ENCODE data around the gene KATNAL1. TPM values are rescaled to one million over a fixed set of nuclear protein-coding genes. Genes with fewer than 3 reads are reported as not detected.

Gene KATNAL1
- total RNA-seq, 4 donors from 2014 or later, result 4.4 to 9.8 (median 6.7) TPM

- H3K27ac ChIP-seq, result peak overlapping the region in 1 of 4 donors; percentile 94
- H3K4me3 ChIP-seq, result no peak overlapping the region
- H3K27me3 ChIP-seq, result no peaks in the 10 kb centered on the region
- H3K4me1 ChIP-seq, result peaks cover 0 to 39% (median 11%) of the 10 kb centered on the region in 4 donors
- TF ChIP-seq EP300 (IDR thresholded peaks at IDR 0.05; ENCODE audit: low read depth), result no peak
- intact Hi-C loops (cut with DNase I; ENCODE audit: low total_unique reads), result no loop called here
- DNase-seq, result no peak
- no peaks in the 10 kb centered on the region for H3K9me3 ChIP-seq
- H3K36me3 ChIP-seq, result no peaks in the 10 kb centered on the region
- in situ Hi-C loops (cut with MboI; ENCODE audit: low pct_ligation_motif_present in 1 of 4, low pct_unique_long_range_greater_than_20kb in 1 of 4, low sequenced_read_pairs in 3 of 4), result loop anchor here in 1 of 4 donors (25.0 kb wide), 1 partner anchor 171 kb away; no protein-coding TSS in a partner anchor
- 79 to 81% methylated on average over 4 of the region's 4 CpGs for WGBS, 2 donors (ENCODE audit: low coverage in 1 of 2)
These were observed 1.2 kb upstream of the KATNAL1 start for GRCh38 chr13:30308548-30308947.

GRCh38 chr13:30307971-30308290, 580 bp upstream of the KATNAL1 start:
- intact Hi-C loops (cut with DNase I; ENCODE audit: low total_unique reads), result no loop called here
- Histone ChIP-seq H3K9me3 (no peaks in the 10 kb centered on the region), H3K27me3 (no peaks in the 10 kb centered on the region), H3K4me1 (peaks cover 0 to 32% (median 9%) of the 10 kb centered on the region in 4 donors), H3K36me3 (no peaks in the 10 kb centered on the region), H3K27ac (peak overlapping the region; percentile 92 to 94 (median 94)), H3K4me3 (peak overlapping the region; percentile 90 to 100 (median 95))
- DNase-seq, result no peak
- TF ChIP-seq, protein P1, sequence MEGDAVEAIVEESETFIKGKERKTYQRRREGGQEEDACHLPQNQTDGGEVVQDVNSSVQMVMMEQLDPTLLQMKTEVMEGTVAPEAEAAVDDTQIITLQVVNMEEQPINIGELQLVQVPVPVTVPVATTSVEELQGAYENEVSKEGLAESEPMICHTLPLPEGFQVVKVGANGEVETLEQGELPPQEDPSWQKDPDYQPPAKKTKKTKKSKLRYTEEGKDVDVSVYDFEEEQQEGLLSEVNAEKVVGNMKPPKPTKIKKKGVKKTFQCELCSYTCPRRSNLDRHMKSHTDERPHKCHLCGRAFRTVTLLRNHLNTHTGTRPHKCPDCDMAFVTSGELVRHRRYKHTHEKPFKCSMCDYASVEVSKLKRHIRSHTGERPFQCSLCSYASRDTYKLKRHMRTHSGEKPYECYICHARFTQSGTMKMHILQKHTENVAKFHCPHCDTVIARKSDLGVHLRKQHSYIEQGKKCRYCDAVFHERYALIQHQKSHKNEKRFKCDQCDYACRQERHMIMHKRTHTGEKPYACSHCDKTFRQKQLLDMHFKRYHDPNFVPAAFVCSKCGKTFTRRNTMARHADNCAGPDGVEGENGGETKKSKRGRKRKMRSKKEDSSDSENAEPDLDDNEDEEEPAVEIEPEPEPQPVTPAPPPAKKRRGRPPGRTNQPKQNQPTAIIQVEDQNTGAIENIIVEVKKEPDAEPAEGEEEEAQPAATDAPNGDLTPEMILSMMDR (IDR thresholded peaks at IDR 0.05), result no peak
- TF ChIP-seq EP300 (IDR thresholded peaks at IDR 0.05; ENCODE audit: low read depth) (no peak), POLR2AphosphoS5 (IDR thresholded peaks at IDR 0.05) (no peak), POLR2A (IDR thresholded peaks at IDR 0.05) (no peak)
- in situ Hi-C loops (cut with MboI; ENCODE audit: low pct_ligation_motif_present in 1 of 4, low pct_unique_long_range_greater_than_20kb in 1 of 4, low sequenced_read_pairs in 3 of 4), result loop anchor here in 1 of 4 donors (25.0 kb wide), 1 partner anchor 171 kb away; no protein-coding TSS in a partner anchor
- 35 to 40% methylated on average over 8 of the region's 8 CpGs for WGBS, 2 donors (ENCODE audit: low coverage in 1 of 2)

- Histone ChIP-seq H3K27me3 (no peaks in the 10 kb centered on the region), H3K36me3 (no peaks in the 10 kb centered on the region), H3K9me3 (no peaks in the 10 kb centered on the region), H3K4me3 (peak overlapping the region; percentile 90 to 100 (median 95)), H3K27ac (peak overlapping the region; percentile 92 to 94 (median 94)), H3K4me1 (peaks cover 0 to 30% (median 8%) of the 10 kb centered on the region in 4 donors)
- TF ChIP-seq, protein P1 (IDR thresholded peaks at IDR 0.05), result no peak
- TF ChIP-seq POLR2A (IDR thresholded peaks at IDR 0.05), result no peak
- TF ChIP-seq POLR2AphosphoS5 (IDR thresholded peaks at IDR 0.05), result no peak
- TF ChIP-seq EP300 (IDR thresholded peaks at IDR 0.05; ENCODE audit: low read depth), result no peak
- intact Hi-C loops (cut with DNase I; ENCODE audit: low total_unique reads) (no loop called here), in situ Hi-C loops (cut with MboI; ENCODE audit: low pct_ligation_motif_present in 1 of 4, low pct_unique_long_range_greater_than_20kb in 1 of 4, low sequenced_read_pairs in 3 of 4) (loop anchor here in 1 of 4 donors (25.0 kb wide), 1 partner anchor 169 kb away; no protein-coding TSS in a partner anchor)
- WGBS, 2 donors (ENCODE audit: low coverage in 1 of 2), result 0% methylated on average over 10 of the region's 37 CpGs; no CpG with 5 or more reads in 1 of the 2 donors
- DNase-seq, result peak; percentile 95
These were observed 573 bp downstream of the KATNAL1 start for GRCh38 chr13:30306762-30307193.

- intact Hi-C loops (cut with DNase I; ENCODE audit: low total_unique reads), result no loop called here
- WGBS, 2 donors (ENCODE audit: low coverage in 1 of 2), result 38 to 81% methylated on average over 1 of the region's 1 CpG
- DNase-seq, result no peak
- H3K27me3 ChIP-seq, result no peaks in the 10 kb centered on the region
- no peak for TF ChIP-seq EP300 (IDR thresholded peaks at IDR 0.05; ENCODE audit: low read depth)
- TF ChIP-seq POLR2A (IDR thresholded peaks at IDR 0.05), result no peak
- TF ChIP-seq, protein P1 (IDR thresholded peaks at IDR 0.05), result no peak
- TF ChIP-seq POLR2AphosphoS5 (IDR thresholded peaks at IDR 0.05), result no peak
- H3K4me1 ChIP-seq, result peaks cover 0 to 34% (median 8%) of the 10 kb centered on the region in 4 donors
- no peaks in the 10 kb centered on the region for H3K9me3 ChIP-seq
- no peak overlapping the region for H3K4me3 ChIP-seq
- H3K36me3 ChIP-seq, result no peaks in the 10 kb centered on the region
- peak overlapping the region in 2 of 4 donors; percentile 94 for H3K27ac ChIP-seq
- in situ Hi-C loops (cut with MboI; ENCODE audit: low pct_ligation_motif_present in 1 of 4, low pct_unique_long_range_greater_than_20kb in 1 of 4, low sequenced_read_pairs in 3 of 4), result loop anchor here in 1 of 4 donors (25.0 kb wide), 1 partner anchor 168 kb away; no protein-coding TSS in a partner anchor
These were observed 1.8 kb downstream of the KATNAL1 start for GRCh38 chr13:30305456-30305970.

Data from transverse colon (tissue), 4 donors.